Right cardiac atrium (tissue), 5 donors: ENCODE measurements around the gene C1QTNF7. TPM values are rescaled to one million over a fixed set of nuclear protein-coding genes. Genes with fewer than 3 reads are reported as not detected.

Source experiments
- ATAC-seq, 2 donors: fragments of 200-7000 bp; cut with Tn5 transposase; one replicate each; pipeline versions ENCODE4 v1.8.0 to v1.9.1; 2020; ENCODE audit warnings: moderate library complexity in 2 of 2, mild to moderate bottlenecking in 1 of 2
- DNase-seq, 3 donors: peaks; one replicate each; pipeline ENCODE4 v3.0.0-alpha.2; 2020
- H3K27ac ChIP-seq: one replicate; pipeline ENCODE4 v1.5.1; 2013; ENCODE audit warnings: mild to moderate bottlenecking, low read length, control low read depth, moderate library complexity
- H3K27me3 ChIP-seq: one replicate; pipeline ENCODE4 v1.6.1; 2013; ENCODE audit not compliant: control insufficient read depth, insufficient read depth
- H3K4me1 ChIP-seq: one replicate; pipeline ENCODE4 v1.6.1; 2013; ENCODE audit warnings: low read length; ENCODE audit not compliant: control insufficient read depth, insufficient read depth
- H3K4me3 ChIP-seq: one replicate; pipeline ENCODE4 v1.5.1; 2013; ENCODE audit warnings: low read length, control low read depth
- H3K9me3 ChIP-seq: one replicate; pipeline ENCODE4 v1.6.1; 2013; ENCODE audit warnings: low read length; ENCODE audit not compliant: control insufficient read depth
- WGBS: extraction: QIAGEN DNeasy Blood & Tissue Kit; methylation state at CpG from one replicate; pipeline ENCODE4 v1.1.7; 2013; 5-methylcytosine and 5-hydroxymethylcytosine counted together
- intact Hi-C, 4 donors: fragments of 100-400 bp; cut with DNase I; formaldehyde crosslinking; loops; one replicate each; pipeline versions ENCODE4 v1.11.0 to v1.14.0; 2022 to 2023
- polyA plus RNA-seq: library from polyadenylated mRNA; stranded (reverse); fragments of 200-250 nt; gene quantifications from one replicate; pipeline ENCODE4 v1.2.3, GENCODE V29; 2013
- total RNA-seq, 4 donors: library from RNA; stranded (reverse); fragmentation: NEBNext Ultra II Directional; extraction: Animal tissue kit (Norgen Biotek cat#: 25700); gene quantifications; one replicate each; pipeline ENCODE4 v1.2.1, GENCODE V29; 2021
- donor health status: healthy with polysubstance abuse.
- donor health status: DM: no; HTN: yes; CAD: no.
- donor health status: DM: no; HTN: no; CAD: no.
- donor health status: DM: no; HTN: yes; CAD: no; lungs with severe emphysema.
- donor health status: DM: yes; HTN: yes; CAD: no.

Gene C1QTNF7
- total and polyA plus RNA-seq, 5 donors, result 1.6 to 4.0 (median 2.2) TPM

- DNase-seq, result no peak
- Histone ChIP-seq H3K4me1 (peaks cover 6% of the 10 kb centered on the region), H3K27ac (no peak overlapping the region), H3K4me3 (no peak overlapping the region), H3K9me3 (no peaks in the 10 kb centered on the region), H3K27me3 (no peaks in the 10 kb centered on the region)
- WGBS, result 53% methylated on average over 2 of the region's 2 CpGs
- ATAC-seq, result no peak
- intact Hi-C loops, result no loop called here
Observed at GRCh38 chr4:15413623-15414019, 14.2 kb upstream of the C1QTNF7 start.

GRCh38 chr4:15414551-15415091, 13.2 kb upstream of the C1QTNF7 start:
- H3K4me3 ChIP-seq, result no peak overlapping the region
- intact Hi-C loops, result no loop called here
- no peaks in the 10 kb centered on the region for H3K9me3 ChIP-seq
- H3K27ac ChIP-seq, result no peak overlapping the region
- ATAC-seq (peak; percentile 84 to 91), DNase-seq (no peak)
- no peaks in the 10 kb centered on the region for H3K27me3 ChIP-seq
- H3K4me1 ChIP-seq, result peaks cover 6% of the 10 kb centered on the region
- WGBS, result 32% methylated on average over 4 of the region's 4 CpGs

GRCh38 chr4:15416357-15417232, 11.2 kb upstream of the C1QTNF7 start:
- Histone ChIP-seq H3K27me3 (no peaks in the 10 kb centered on the region), H3K9me3 (no peaks in the 10 kb centered on the region), H3K4me3 (no peak overlapping the region), H3K4me1 (peaks cover 6% of the 10 kb centered on the region), H3K27ac (no peak overlapping the region)
- ATAC-seq (no peak), DNase-seq (no peak)
- intact Hi-C loops, result no loop called here
- 77% methylated on average over 6 of the region's 6 CpGs for WGBS

GRCh38 chr4:15417233-15417660, 10.6 kb upstream of the C1QTNF7 start:
- no peak overlapping the region for H3K27ac ChIP-seq
- intact Hi-C loops, result no loop called here
- H3K4me1 ChIP-seq, result peaks cover 6% of the 10 kb centered on the region
- no peak overlapping the region for H3K4me3 ChIP-seq
- no peak for ATAC-seq
- no peak for DNase-seq
- H3K27me3 ChIP-seq, result no peaks in the 10 kb centered on the region
- H3K9me3 ChIP-seq, result no peaks in the 10 kb centered on the region

- H3K4me3 ChIP-seq, result no peak overlapping the region
- DNase-seq (no peak), ATAC-seq (no peak)
- no peaks in the 10 kb centered on the region for H3K27me3 ChIP-seq
- intact Hi-C loops, result no loop called here
- no peak overlapping the region for H3K27ac ChIP-seq
- peaks cover 3% of the 10 kb centered on the region for H3K4me1 ChIP-seq
- no peaks in the 10 kb centered on the region for H3K9me3 ChIP-seq
- WGBS, result 66% methylated on average over 2 of the region's 2 CpGs
Observed at GRCh38 chr4:15418956-15419355, 8.9 kb upstream of the C1QTNF7 start.

- DNase-seq (no peak), ATAC-seq (peak in 1 of 2 donors; percentile 34)
- peaks cover 4% of the 10 kb centered on the region for H3K4me1 ChIP-seq
- H3K27ac ChIP-seq, result no peak overlapping the region
- H3K4me3 ChIP-seq, result no peak overlapping the region
- no peaks in the 10 kb centered on the region for H3K27me3 ChIP-seq
- intact Hi-C loops, result no loop called here
- 41% methylated on average over 2 of the region's 2 CpGs for WGBS
- H3K9me3 ChIP-seq, result no peaks in the 10 kb centered on the region
Observed at GRCh38 chr4:15420642-15421041, 7.2 kb upstream of the C1QTNF7 start.

GRCh38 chr4:15423285-15423711, 4.5 kb upstream of the C1QTNF7 start:
- H3K27me3 ChIP-seq, result no peaks in the 10 kb centered on the region
- no peak overlapping the region for H3K27ac ChIP-seq
- H3K4me1 ChIP-seq, result peaks cover 1% of the 10 kb centered on the region
- ATAC-seq, result no peak
- no peak for DNase-seq
- intact Hi-C loops, result no loop called here
- no peaks in the 10 kb centered on the region for H3K9me3 ChIP-seq
- H3K4me3 ChIP-seq, result no peak overlapping the region
- 79% methylated on average over 5 of the region's 5 CpGs for WGBS

- H3K4me3 ChIP-seq, result no peak overlapping the region
- ATAC-seq, result no peak
Observed at GRCh38 chr4:15425520-15425919, 2.3 kb upstream of the C1QTNF7 start.

GRCh38 chr4:15427161-15427560, 672 bp upstream of the C1QTNF7 start:
- ATAC-seq (no peak), DNase-seq (no peak)
- intact Hi-C loops, result no loop called here
- H3K27ac ChIP-seq, result no peak overlapping the region
- peaks cover 4% of the 10 kb centered on the region for H3K4me1 ChIP-seq
- 46% methylated on average over 2 of the region's 2 CpGs for WGBS
- no peaks in the 10 kb centered on the region for H3K9me3 ChIP-seq
- no peak overlapping the region for H3K4me3 ChIP-seq
- H3K27me3 ChIP-seq, result no peaks in the 10 kb centered on the region

More at GRCh38 chr4:15425520-15425919, 2.3 kb upstream of the C1QTNF7 start:
- Histone ChIP-seq H3K4me1 (peaks cover 4% of the 10 kb centered on the region), H3K9me3 (no peaks in the 10 kb centered on the region), H3K27me3 (no peaks in the 10 kb centered on the region), H3K27ac (no peak overlapping the region)
- DNase-seq, result no peak
- 95% methylated on average over 2 of the region's 2 CpGs for WGBS
- intact Hi-C loops, result no loop called here

- no peak overlapping the region for H3K27ac ChIP-seq
- H3K9me3 ChIP-seq, result no peaks in the 10 kb centered on the region
- no peak overlapping the region for H3K4me3 ChIP-seq
- no peaks in the 10 kb centered on the region for H3K27me3 ChIP-seq
- H3K4me1 ChIP-seq, result peaks cover 4% of the 10 kb centered on the region
- ATAC-seq (no peak), DNase-seq (no peak)
- WGBS, result 43% methylated on average over 1 of the region's 1 CpG
- intact Hi-C loops, result no loop called here
Observed at GRCh38 chr4:15428611-15429010, 778 bp downstream of the C1QTNF7 start.

- ATAC-seq (no peak), DNase-seq (no peak)
- Histone ChIP-seq H3K27me3 (no peaks in the 10 kb centered on the region), H3K9me3 (no peaks in the 10 kb centered on the region), H3K4me1 (no peaks in the 10 kb centered on the region), H3K27ac (no peak overlapping the region), H3K4me3 (no peak overlapping the region)
- intact Hi-C loops, result no loop called here
- WGBS, result 67% methylated on average over 2 of the region's 2 CpGs
Observed at GRCh38 chr4:15434091-15434490, 6.3 kb downstream of the C1QTNF7 start.
